ENCODE data around the gene PLEKHG3. TPM values are rescaled to one million over a fixed set of nuclear protein-coding genes. Genes with fewer than 3 reads are reported as not detected.

Gene PLEKHG3
- total RNA-seq, 1 experiment from 2014 or later = 59.3 TPM

DNA sequence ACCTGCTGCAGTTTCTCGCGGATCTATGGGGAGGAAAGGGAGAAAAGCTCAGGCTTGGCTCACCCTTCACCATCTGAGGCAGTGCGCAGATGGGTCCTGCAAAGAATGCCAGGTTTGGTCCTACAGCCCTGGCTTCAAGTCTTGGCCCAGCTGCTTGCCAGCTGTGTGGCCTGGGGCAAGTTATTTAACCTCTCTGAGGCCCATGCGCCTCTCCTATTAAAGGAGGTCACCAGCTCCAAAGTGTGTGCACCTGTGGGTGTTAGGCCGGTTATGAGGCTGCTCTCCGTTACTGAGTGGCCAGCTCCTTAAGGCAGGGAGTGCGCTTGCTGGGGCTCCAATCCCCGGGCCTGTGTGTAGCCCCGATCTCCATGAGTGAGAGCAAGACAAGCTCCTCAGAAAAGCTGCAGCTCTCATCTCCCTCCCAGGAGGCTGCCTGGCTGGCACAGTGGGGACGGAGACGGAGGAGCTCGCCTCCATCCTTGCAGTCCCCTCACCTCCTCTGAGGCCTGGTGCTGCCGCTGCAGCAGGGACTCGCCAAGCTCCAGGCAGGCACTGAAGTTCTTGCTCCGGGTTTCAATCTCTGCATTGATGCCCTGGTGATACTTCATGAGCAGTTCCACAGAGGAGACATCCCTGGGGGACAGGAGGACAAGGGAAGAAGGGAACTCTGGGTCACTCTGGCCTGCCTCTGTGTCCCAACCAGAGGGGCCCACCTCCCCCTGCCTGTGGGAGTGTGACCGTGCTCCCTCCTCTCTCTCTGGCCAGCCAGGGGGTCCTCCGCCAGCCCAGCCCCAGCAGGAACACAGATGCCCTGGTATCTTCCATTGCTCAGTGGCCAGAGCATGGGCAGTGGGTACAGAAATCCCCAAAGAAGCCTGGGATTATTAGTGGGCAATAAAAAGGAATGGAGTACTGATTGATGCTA, 65.1 kb downstream of the PLEKHG3 start:
- Histone ChIP-seq H3K4me1 (replicated peaks; ENCODE audit: insufficient read depth) (peaks cover 11% of the 10 kb centered on the region), H4K20me1 (ENCODE audit: insufficient read depth) (no peaks in the 10 kb centered on the region), H2AFZ (no peak overlapping the region), H3K36me3 (ENCODE audit: low read depth) (no peaks in the 10 kb centered on the region), H3K27ac (no peak overlapping the region), H3F3A (ENCODE audit: insufficient read depth, low read depth) (no peaks in the 10 kb centered on the region), H3K27me3 (ENCODE audit: insufficient read depth, low read depth) (no peaks in the 10 kb centered on the region), H3K9me3 (ENCODE audit: insufficient read depth, low read depth) (no peaks in the 10 kb centered on the region; the same call in 1 of the 2 replicates), H3K4me3 (no peak overlapping the region), H3K4me2 (no peak overlapping the region), H3K79me2 (ENCODE audit: low read depth) (no peaks in the 10 kb centered on the region), H3K9me2 (ENCODE audit: insufficient read depth) (no peaks in the 10 kb centered on the region)
- POLR2A ChIA-PET (ENCODE audit: unreplicated experiment) = no interaction called here
- intact Hi-C loops (cut with micrococcal nuclease; ENCODE audit: unreplicated experiment) = loop anchor here (5.0 kb wide), 1 partner anchor 123 kb away; no protein-coding TSS in a partner anchor
- CTCF ChIA-PET = interaction anchor here (0.6 kb wide), 1 partner anchor 141 kb away, joined by 3 read pairs; no protein-coding TSS in a partner anchor
- TF ChIP-seq, protein P1, sequence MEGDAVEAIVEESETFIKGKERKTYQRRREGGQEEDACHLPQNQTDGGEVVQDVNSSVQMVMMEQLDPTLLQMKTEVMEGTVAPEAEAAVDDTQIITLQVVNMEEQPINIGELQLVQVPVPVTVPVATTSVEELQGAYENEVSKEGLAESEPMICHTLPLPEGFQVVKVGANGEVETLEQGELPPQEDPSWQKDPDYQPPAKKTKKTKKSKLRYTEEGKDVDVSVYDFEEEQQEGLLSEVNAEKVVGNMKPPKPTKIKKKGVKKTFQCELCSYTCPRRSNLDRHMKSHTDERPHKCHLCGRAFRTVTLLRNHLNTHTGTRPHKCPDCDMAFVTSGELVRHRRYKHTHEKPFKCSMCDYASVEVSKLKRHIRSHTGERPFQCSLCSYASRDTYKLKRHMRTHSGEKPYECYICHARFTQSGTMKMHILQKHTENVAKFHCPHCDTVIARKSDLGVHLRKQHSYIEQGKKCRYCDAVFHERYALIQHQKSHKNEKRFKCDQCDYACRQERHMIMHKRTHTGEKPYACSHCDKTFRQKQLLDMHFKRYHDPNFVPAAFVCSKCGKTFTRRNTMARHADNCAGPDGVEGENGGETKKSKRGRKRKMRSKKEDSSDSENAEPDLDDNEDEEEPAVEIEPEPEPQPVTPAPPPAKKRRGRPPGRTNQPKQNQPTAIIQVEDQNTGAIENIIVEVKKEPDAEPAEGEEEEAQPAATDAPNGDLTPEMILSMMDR (conservative IDR thresholded peaks at IDR 0.05) = no peak
- TF ChIP-seq EZH2 (IDR thresholded peaks at IDR 0.05; ENCODE audit: low read depth) = no peak
- DNase-seq = no peak
- no TSS peak for BruUV-seq (replicated peaks)

- BruUV-seq (replicated peaks) = no TSS peak
- CTCF ChIA-PET = no interaction called here
These were observed 66.5 kb downstream of the PLEKHG3 start for GRCh38 chr14:64770751-64771150.

DNA sequence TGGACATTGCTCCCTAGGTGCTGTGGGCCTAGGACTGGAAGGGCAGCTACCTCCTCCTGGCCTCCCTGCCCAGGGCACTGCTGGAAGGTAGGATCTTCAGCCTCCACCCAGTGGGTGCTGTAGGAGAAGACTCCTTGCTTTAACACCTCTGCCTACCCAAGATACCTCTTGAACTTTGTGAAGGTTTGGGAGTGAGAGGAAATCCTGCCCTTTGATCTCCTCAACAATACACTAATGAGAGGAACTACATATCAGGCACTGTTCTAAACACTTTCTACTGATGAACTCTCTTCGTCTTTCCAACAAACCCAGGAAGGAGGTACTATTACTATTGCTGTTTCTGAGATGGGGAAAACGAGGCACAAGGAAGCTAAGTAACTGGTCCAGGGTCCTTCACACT, 66.9 kb downstream of the PLEKHG3 start:
- intact Hi-C loops (cut with micrococcal nuclease; ENCODE audit: unreplicated experiment) = no loop called here
- CTCF ChIA-PET = no interaction called here
- POLR2A ChIA-PET (ENCODE audit: unreplicated experiment) = no interaction called here

More at GRCh38 chr14:64770751-64771150, 66.5 kb downstream of the PLEKHG3 start:
- no peak overlapping the region for H2AFZ ChIP-seq
- peaks cover 11% of the 10 kb centered on the region for H3K4me1 ChIP-seq (replicated peaks; ENCODE audit: insufficient read depth)
- no peaks in the 10 kb centered on the region for H3K27me3 ChIP-seq (ENCODE audit: insufficient read depth, low read depth)
- no peak for DNase-seq
- no peak overlapping the region for H3K4me3 ChIP-seq
- POLR2A ChIA-PET (ENCODE audit: unreplicated experiment) = interaction anchor here (0.6 kb wide), 1 partner anchor 29 kb away, joined by 3 read pairs; no protein-coding TSS in a partner anchor
- no peak overlapping the region for H3K27ac ChIP-seq
- TF ChIP-seq, protein P1 (conservative IDR thresholded peaks at IDR 0.05) = no peak
- no peak for TF ChIP-seq EZH2 (IDR thresholded peaks at IDR 0.05; ENCODE audit: low read depth)
- H3K36me3 ChIP-seq (ENCODE audit: low read depth) = no peaks in the 10 kb centered on the region
- H4K20me1 ChIP-seq (ENCODE audit: insufficient read depth) = no peaks in the 10 kb centered on the region
- H3K9me3 ChIP-seq (ENCODE audit: insufficient read depth, low read depth) = no peaks in the 10 kb centered on the region; the same call in 1 of the 2 replicates
- no peaks in the 10 kb centered on the region for H3F3A ChIP-seq (ENCODE audit: insufficient read depth, low read depth)
- intact Hi-C loops (cut with micrococcal nuclease; ENCODE audit: unreplicated experiment) = no loop called here
- no peaks in the 10 kb centered on the region for H3K9me2 ChIP-seq (ENCODE audit: insufficient read depth)
- H3K79me2 ChIP-seq (ENCODE audit: low read depth) = no peaks in the 10 kb centered on the region
- H3K4me2 ChIP-seq = no peak overlapping the region

More for the DNA sequence above, 66.9 kb downstream of the PLEKHG3 start:
- H4K20me1 ChIP-seq (ENCODE audit: insufficient read depth) = no peaks in the 10 kb centered on the region
- H3K27ac ChIP-seq = no peak overlapping the region
- no peaks in the 10 kb centered on the region for H3K36me3 ChIP-seq (ENCODE audit: low read depth)
- DNase-seq = no peak
- TF ChIP-seq, protein P1 (conservative IDR thresholded peaks at IDR 0.05) = no peak
- no peak for TF ChIP-seq EZH2 (IDR thresholded peaks at IDR 0.05; ENCODE audit: low read depth)
- H2AFZ ChIP-seq = no peak overlapping the region
- H3K9me3 ChIP-seq (ENCODE audit: insufficient read depth, low read depth) = no peaks in the 10 kb centered on the region; the same call in 1 of the 2 replicates
- H3K79me2 ChIP-seq (ENCODE audit: low read depth) = no peaks in the 10 kb centered on the region
- H3K4me3 ChIP-seq = no peak overlapping the region
- no peaks in the 10 kb centered on the region for H3F3A ChIP-seq (ENCODE audit: insufficient read depth, low read depth)
- no TSS peak for BruUV-seq (replicated peaks)
- H3K9me2 ChIP-seq (ENCODE audit: insufficient read depth) = no peaks in the 10 kb centered on the region
- no peak overlapping the region for H3K4me2 ChIP-seq
- H3K4me1 ChIP-seq (replicated peaks; ENCODE audit: insufficient read depth) = peaks cover 8% of the 10 kb centered on the region
- H3K27me3 ChIP-seq (ENCODE audit: insufficient read depth, low read depth) = no peaks in the 10 kb centered on the region
